K562 (cell line): Measurements from ENCODE around the gene ALPK1. TPM values are rescaled to one million over a fixed set of nuclear protein-coding genes. Genes with fewer than 3 reads are reported as not detected.
"Not testable (repeated sequence)": the region's sequence is repeated elsewhere in the genome, so short reads cannot be mapped to it uniquely, and the experiment has no call there.

Source experiments
- ATAC-seq: fragments of 200-7000 bp; cut with Tn5 transposase; 3 replicates; pipeline ENCODE4 v1.9.1; 2020; ENCODE audit warnings: moderate library complexity
- BruUV-seq: library from RNA; stranded (reverse); fragments of 400-500 nt; replicated peaks from 2 replicates; lab custom pipeline; 2021; lab: Mats Ljungman, UMichigan
- CTCF ChIA-PET: fragments of 300-600 bp; formaldehyde crosslinking; extraction: SDS; loops from one replicate; lab custom pipeline; 2021; ENCODE audit warnings: low intra/inter-chr PET ratio; lab: Yijun Ruan, JAX
- POLR2A ChIA-PET: fragments of 300-600, 350-650 bp; sonication (Branson Sonifier 250); formaldehyde crosslinking; extraction: SDS; loops from one replicate; lab custom pipeline; 2021; ENCODE audit warnings: antibody characterized with exemption, inconsistent platforms; lab: Yijun Ruan, JAX
- DNase-seq, 4 experiments: peaks; one replicate each; pipeline versions ENCODE4 v3.0.0 to v3.0.0-alpha.2; 2011 to 2018; ENCODE audit warnings: low spot score in 3 of 4, mixed read lengths in 3 of 4; ENCODE audit errors: extremely low read depth in 1 of 4
- FAIRE-seq: peaks from 2 replicates; lab custom pipeline; 2011; peaks lifted over from hg19 to GRCh38; lab: Jason Lieb, UNC
- H2AFZ ChIP-seq: 2 replicates; pipeline ENCODE4 v1.6.0; 2011; ENCODE audit warnings: low read depth, low read length, control low read depth, inconsistent platforms
- H3K27ac ChIP-seq: fragments of 200-600 bp; 3 replicates; pipeline ENCODE4 v1.8.0; 2011; ENCODE audit warnings: low read depth, mild to moderate bottlenecking, control low read depth, inconsistent platforms, low read length, moderate library complexity, mixed read lengths; ENCODE audit errors: extremely low read depth
- H3K27me3 ChIP-seq, 2 experiments: fragments of 300-600 bp in 1 of 2; 2 replicates in 1 of 2; 3 replicates in 1 of 2; pipeline versions ENCODE4 v1.6.0 to v1.8.0; 2011; ENCODE audit warnings: inconsistent platforms in 2 of 2, low read length in 2 of 2, mild to moderate bottlenecking in 1 of 2, mixed read lengths in 1 of 2, moderate library complexity in 1 of 2; ENCODE audit not compliant: control insufficient read depth in 2 of 2, insufficient read depth in 2 of 2
- H3K36me3 ChIP-seq: fragments of 300-600 bp; 3 replicates; pipeline ENCODE4 v1.8.0; 2011; ENCODE audit warnings: mild to moderate bottlenecking, low read length, inconsistent platforms; ENCODE audit not compliant: control insufficient read depth, insufficient read depth
- H3K4me1 ChIP-seq, 2 experiments: fragments of 200-600 bp in 1 of 2; replicated peaks in 1 of 2; 2 replicates in 1 of 2; 3 replicates in 1 of 2; pipeline versions ENCODE4 v1.5.1 to v1.8.0; 2011; ENCODE audit warnings: inconsistent platforms in 2 of 2, low read length in 2 of 2, mild to moderate bottlenecking in 1 of 2, mixed read lengths in 1 of 2, moderate library complexity in 1 of 2; ENCODE audit not compliant: control insufficient read depth in 2 of 2, insufficient read depth in 2 of 2
- H3K4me2 ChIP-seq: 2 replicates; pipeline ENCODE4 v1.6.1; 2011; ENCODE audit warnings: low read length, control low read depth, inconsistent platforms, mixed read lengths; ENCODE audit not compliant: insufficient read depth
- H3K4me3 ChIP-seq: fragments of 200-600 bp; sonication (generic), shearing (Covaris generic); 2 replicates; pipeline ENCODE4 v1.5.1; 2016; ENCODE audit warnings: control low read depth, inconsistent platforms
- H3K79me2 ChIP-seq: fragments of 200-600 bp; 3 replicates; pipeline ENCODE4 v1.8.0; 2011; ENCODE audit warnings: low read length, inconsistent platforms; ENCODE audit not compliant: control insufficient read depth, insufficient read depth
- H3K9ac ChIP-seq, 2 experiments: 2 replicates each; pipeline versions ENCODE4 v1.6.0 to v1.6.1; 2011; ENCODE audit warnings: low read depth in 2 of 2, low read length in 2 of 2, control low read depth in 1 of 2, inconsistent platforms in 1 of 2, mild to moderate bottlenecking in 1 of 2, mixed read lengths in 1 of 2; ENCODE audit not compliant: insufficient read depth in 1 of 2
- H3K9me1 ChIP-seq: one replicate; pipeline ENCODE4 v1.6.0; 2011; ENCODE audit warnings: inconsistent platforms, mild to moderate bottlenecking, low read length, moderate library complexity; ENCODE audit not compliant: control insufficient read depth, insufficient read depth
- H3K9me3 ChIP-seq: replicated peaks from 2 replicates; pipeline ENCODE4 v1.5.1; 2011; ENCODE audit warnings: low read depth, low read length, inconsistent platforms; ENCODE audit not compliant: control insufficient read depth, insufficient read depth
- H4K20me1 ChIP-seq: replicated peaks from 2 replicates; pipeline ENCODE4 v1.6.1; 2011; ENCODE audit warnings: low read length, inconsistent platforms, mixed read lengths; ENCODE audit not compliant: control insufficient read depth, insufficient read depth
- CTBP1 ChIP-seq: fragments of 450-650 bp; IDR thresholded peaks from 2 replicates; pipeline ENCODE4 v1.6.1; 2016; ENCODE audit warnings: borderline replicate concordance
- SP2 ChIP-seq: IDR thresholded peaks from 2 replicates; pipeline ENCODE4 v1.6.1; 2011; ENCODE audit warnings: mild to moderate bottlenecking, low read depth, low read length, moderate library complexity; ENCODE audit not compliant: poor library complexity, severe bottlenecking; ENCODE audit errors: extremely low read depth
- TAF7 ChIP-seq: fragments of 450-650 bp; IDR thresholded peaks from 2 replicates; pipeline ENCODE4 v1.6.1; 2016; ENCODE audit warnings: missing genetic modification characterization, missing compliant biosample characterization
- ZBTB7A ChIP-seq: IDR thresholded peaks from 2 replicates; pipeline ENCODE4 v1.6.1; 2011; ENCODE audit warnings: low read depth, mild to moderate bottlenecking, low read length, moderate library complexity, borderline replicate concordance; ENCODE audit not compliant: control insufficient read depth
- ZNF518B ChIP-seq: fragments of 250-450 bp; sonication (Bioruptor Pico); IDR thresholded peaks from 2 replicates; pipeline ENCODE4 v1.5.0; 2021; ENCODE audit warnings: mild to moderate bottlenecking, moderate library complexity
- WGBS: fragments of 100-300 bp; shearing (Covaris generic); methylation state at CpG from one replicate; pipeline ENCODE4 v1.1.6; 2016; ENCODE audit warnings: low coverage, mixed read lengths; ENCODE audit not compliant: insufficient coverage; ENCODE audit errors: missing lambda C conversion rate; 5-methylcytosine and 5-hydroxymethylcytosine counted together
- in situ Hi-C: fragments of 300-500 bp; cut with MboI; formaldehyde crosslinking; loops from 4 replicates; pipeline ENCODE4 v1.15.0; 2018; ENCODE audit warnings: inconsistent platforms, mixed read lengths
- intact Hi-C: fragments of 100-400 bp; cut with micrococcal nuclease; formaldehyde crosslinking; loops from 2 replicates; pipeline ENCODE4 v1.14.2; 2022
- polyA plus RNA-seq, 8 experiments: library from polyadenylated mRNA; depleted of rRNA in 4 of 8; stranded (reverse) in 5 of 8; unstranded in 3 of 8; fragments of >200 nt; fragmentation: Nextera tagmentation in 2 of 8; fragmentation: Illumina TruSeq in 1 of 8; extraction: Ambion mirVana in 2 of 8; extraction: Trizol in 1 of 8; gene quantifications; 2 replicates each; pipeline versions ENCODE4 v1.2.1 to v1.2.3, GENCODE V29; 2011 to 2014; ENCODE audit warnings: inconsistent platforms in 1 of 8, missing spikeins in 1 of 8
- total RNA-seq, 7 experiments: library from RNA; depleted of rRNA in 6 of 7; stranded (reverse); fragments of >200 nt in 6 of 7; fragmentation: Illumina TruSeq in 2 of 7; extraction: Trizol in 2 of 7; gene quantifications; 2 replicates each; pipeline versions ENCODE4 v1.2.1 to v1.2.3, GENCODE V29; 2011 to 2021; ENCODE audit warnings: low replicate concordance in 1 of 7
- TF ChIP-seq, protein P1 (sequence below): sonication (generic); formaldehyde crosslinking; IDR thresholded peaks from 2 replicates; pipeline ENCODE4 v1.8.0; 2022; ENCODE audit warnings: mild to moderate bottlenecking, missing genetic modification reagents, borderline replicate concordance

The ALPK1 gene
- total and polyA plus RNA-seq, 9 of the 15 experiments (the other 6 are each of a cell fraction or from before 2014, with no cell fraction given), result 2.3 to 6.9 (median 4.6) TPM

DNA sequence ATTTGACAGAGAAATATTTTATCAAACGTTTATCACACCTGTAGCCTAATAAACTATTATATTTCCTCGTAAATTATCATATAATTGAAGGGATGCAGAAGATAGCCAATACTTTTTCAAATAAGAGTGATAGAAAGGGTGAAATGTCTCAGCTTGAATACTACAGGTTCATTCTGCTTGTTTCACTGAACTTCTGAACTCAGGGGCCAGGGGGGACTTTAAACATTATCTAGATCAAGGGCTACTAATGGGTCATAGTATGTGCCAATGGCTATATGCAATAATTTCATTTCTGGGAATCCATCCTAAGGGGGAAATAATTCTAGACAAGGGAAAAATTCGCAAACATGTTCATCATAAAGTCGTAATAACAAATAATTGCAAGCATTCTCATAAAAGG lies 2.6 kb downstream of the ALPK1 start (continued):
- TF ChIP-seq, protein P1, sequence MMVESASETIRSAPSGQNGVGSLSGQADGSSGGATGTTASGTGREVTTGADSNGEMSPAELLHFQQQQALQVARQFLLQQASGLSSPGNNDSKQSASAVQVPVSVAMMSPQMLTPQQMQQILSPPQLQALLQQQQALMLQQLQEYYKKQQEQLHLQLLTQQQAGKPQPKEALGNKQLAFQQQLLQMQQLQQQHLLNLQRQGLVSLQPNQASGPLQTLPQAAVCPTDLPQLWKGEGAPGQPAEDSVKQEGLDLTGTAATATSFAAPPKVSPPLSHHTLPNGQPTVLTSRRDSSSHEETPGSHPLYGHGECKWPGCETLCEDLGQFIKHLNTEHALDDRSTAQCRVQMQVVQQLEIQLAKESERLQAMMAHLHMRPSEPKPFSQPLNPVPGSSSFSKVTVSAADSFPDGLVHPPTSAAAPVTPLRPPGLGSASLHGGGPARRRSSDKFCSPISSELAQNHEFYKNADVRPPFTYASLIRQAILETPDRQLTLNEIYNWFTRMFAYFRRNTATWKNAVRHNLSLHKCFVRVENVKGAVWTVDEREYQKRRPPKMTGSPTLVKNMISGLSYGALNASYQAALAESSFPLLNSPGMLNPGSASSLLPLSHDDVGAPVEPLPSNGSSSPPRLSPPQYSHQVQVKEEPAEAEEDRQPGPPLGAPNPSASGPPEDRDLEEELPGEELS (CRISPR knock-in tag), result no peak

- no peaks in the 10 kb centered on the region for H3K9me3 ChIP-seq
- no peaks in the 10 kb centered on the region for H3K36me3 ChIP-seq
- H3K4me3 ChIP-seq, result no peak overlapping the region
- no peaks in the 10 kb centered on the region for H3K79me2 ChIP-seq
- in situ Hi-C loops (no loop called here), intact Hi-C loops (no loop called here)
- H4K20me1 ChIP-seq, result no peaks in the 10 kb centered on the region
- no peaks in the 10 kb centered on the region for H3K9me1 ChIP-seq
- no peak overlapping the region for H3K4me2 ChIP-seq
- H3K27me3 ChIP-seq, result no peaks in the 10 kb centered on the region
- no TSS peak for BruUV-seq
- ATAC-seq (no peak), FAIRE-seq (no peak), DNase-seq (no peak)
- no peaks in the 10 kb centered on the region for H3K4me1 ChIP-seq
- 23% methylated on average over 5 of the region's 5 CpGs for WGBS
- ChIA-PET CTCF (no interaction called here), POLR2A (no interaction called here)
- no peak overlapping the region for H2AFZ ChIP-seq
- TF ChIP-seq ZBTB7A (no peak), ZNF518B (CRISPR knock-in tag) (no peak), CTBP1 (no peak), TAF7 (no peak), SP2 (no peak)
- no peak overlapping the region for H3K9ac ChIP-seq
- H3K27ac ChIP-seq, result no peak overlapping the region
Measured at GRCh38 chr4:112302320-112303274, 5.4 kb downstream of the ALPK1 start.

GRCh38 chr4:112305477-112305876 lies 8.3 kb downstream of the ALPK1 start:
- H3K9me1 ChIP-seq, H3K27me3 ChIP-seq, ATAC-seq, H3K4me2 ChIP-seq, intact Hi-C loops, H2AFZ ChIP-seq, FAIRE-seq, CTCF ChIA-PET, H3K9ac ChIP-seq, H3K9me3 ChIP-seq, H3K4me1 ChIP-seq, BruUV-seq, in situ Hi-C loops, H3K4me3 ChIP-seq, DNase-seq, POLR2A ChIA-PET, H3K27ac ChIP-seq, H3K79me2 ChIP-seq, H4K20me1 ChIP-seq, H3K36me3 ChIP-seq: not testable (repeated sequence)
- no CpG with 5 or more reads among the region's 3 CpGs for WGBS
